ENCODE results near the gene CSPG4. TPM values are rescaled to one million over a fixed set of nuclear protein-coding genes. Genes with fewer than 3 reads are reported as not detected.
A peak's percentile ranks its signal among the peaks of the same experiment; 100 is the strongest.

CSPG4 gene
- total and polyA plus RNA-seq, 9 of the 15 experiments (the other 6 are each of a cell fraction or from before 2014, with no cell fraction given), result under 0.01 to 0.07 (median 0.04) TPM; not detected in 5

GRCh38 chr15:75758071-75758872, 45.6 kb upstream of the CSPG4 start (continued):
- TF ChIP-seq RAD51 (IDR thresholded peaks at IDR 0.05; ENCODE audit: borderline replicate concordance, low read depth) (peak; percentile 99), ZBTB12 (CRISPR knock-in tag; IDR thresholded peaks at IDR 0.05) (no peak), ZNF253 (CRISPR knock-in tag; conservative IDR thresholded peaks at IDR 0.05) (no peak), CREBBP (IDR thresholded peaks at IDR 0.05; ENCODE audit: low read depth, low read length) (no peak), HMG20A (CRISPR knock-in tag; conservative IDR thresholded peaks at IDR 0.05) (no peak), ZNF655 (CRISPR knock-in tag; IDR thresholded peaks at IDR 0.05) (no peak), TRIM28 (IDR thresholded peaks at IDR 0.05) (no peak), GATAD2B (IDR thresholded peaks at IDR 0.05; ENCODE audit: borderline replicate concordance) (peak; percentile 9; the same call in 1 of the 2 replicates), GTF2B (IDR thresholded peaks at IDR 0.05; ENCODE audit: extremely low read depth, insufficient read length) (peak; percentile 32), NCOA6 (IDR thresholded peaks at IDR 0.05) (no peak), THRB (CRISPR knock-in tag; conservative IDR thresholded peaks at IDR 0.05) (no peak), HNRNPK (IDR thresholded peaks at IDR 0.05; ENCODE audit: low read depth, low read length, poor library complexity, severe bottlenecking) (no peak), ZFX (CRISPR knock-in tag; IDR thresholded peaks at IDR 0.05) (peak; percentile 93), SOX6 (IDR thresholded peaks at IDR 0.05) (no peak)
